Esophagus muscularis mucosa (tissue), 4 donors: Measurements from ENCODE around the gene TTL. TPM values are rescaled to one million over a fixed set of nuclear protein-coding genes. Genes with fewer than 3 reads are reported as not detected.

Experiments
- DNase-seq: peaks from one replicate; pipeline ENCODE4 v3.0.0-alpha.2; 2017; ENCODE audit errors: extremely low spot score
- H3K27ac ChIP-seq, 4 donors: fragments of 200-600 bp; sonication (generic); replicated peaks in 1 of 4; 1 replicate in 3 of 4; 2 replicates in 1 of 4; pipeline ENCODE4 v1.5.1; 2016 to 2019; ENCODE audit warnings: mild to moderate bottlenecking in 1 of 4
- H3K27me3 ChIP-seq, 4 donors: fragments of 200-600 bp; sonication (generic); one replicate each; pipeline versions ENCODE4 v1.5.1 to v1.6.0; 2016 to 2019
- H3K36me3 ChIP-seq, 4 donors: fragments of 200-600 bp; sonication (generic); one replicate each; pipeline ENCODE4 v1.5.1; 2016 to 2019
- H3K4me1 ChIP-seq, 4 donors: fragments of 200-600 bp; sonication (generic); one replicate each; pipeline ENCODE4 v1.5.1; 2016 to 2019
- H3K4me3 ChIP-seq, 4 donors: fragments of 200-600 bp; sonication (generic); 1 replicate in 2 of 4; 2 replicates in 2 of 4; pipeline ENCODE4 v1.5.1; 2016 to 2019; ENCODE audit warnings: mild to moderate bottlenecking in 4 of 4, moderate library complexity in 1 of 4
- H3K9me3 ChIP-seq, 4 donors: fragments of 200-600 bp; sonication (generic); 1 replicate in 3 of 4; 2 replicates in 1 of 4; pipeline ENCODE4 v1.5.1; 2016 to 2019
- EP300 ChIP-seq: sonication (generic); formaldehyde crosslinking; IDR thresholded peaks from one replicate; pipeline ENCODE4 v1.6.1; 2017; ENCODE audit warnings: antibody characterized with exemption
- POLR2A ChIP-seq: fragments of 450-650 bp; IDR thresholded peaks from one replicate; pipeline ENCODE4 v1.6.1; 2017; ENCODE audit warnings: antibody characterized with exemption, moderate library complexity, mild to moderate bottlenecking, low read depth
- POLR2AphosphoS5 ChIP-seq, 2 donors: sonication (generic); formaldehyde crosslinking; IDR thresholded peaks; one replicate each; pipeline ENCODE4 v1.6.1; 2017; ENCODE audit warnings: antibody characterized with exemption in 2 of 2
- WGBS: methylation state at CpG from one replicate; pipeline ENCODE4 v1.1.5; 2018; 5-methylcytosine and 5-hydroxymethylcytosine counted together
- intact Hi-C: fragments of 100-400 bp; cut with DNase I; formaldehyde crosslinking; loops from one replicate; pipeline ENCODE4 v1.15.1; 2023
- total RNA-seq, 4 donors: library from RNA; depleted of rRNA; stranded (reverse); fragments of >200 nt; gene quantifications; one replicate each; pipeline versions ENCODE4 v1.1.0 to v1.2.1, GENCODE V29; 2016
- TF ChIP-seq, protein P1 (sequence below), 3 experiments: fragments of 200-600 bp in 2 of 3; fragments of 450-650 bp in 1 of 3; sonication (generic) in 2 of 3; IDR thresholded peaks; one replicate each; pipeline ENCODE4 v1.5.1; 2017 to 2019; ENCODE audit warnings: antibody characterized with exemption in 3 of 3, mild to moderate bottlenecking in 2 of 3, moderate library complexity in 1 of 3

TTL gene
- total RNA-seq, 4 donors from 2014 or later: 25.8 to 29.2 (median 27.3) TPM

GRCh38 chr2:112583497-112584133 lies 101.7 kb downstream of the TTL start:
- peak overlapping the region; percentile 53 to 82 (median 73) for H3K4me3 ChIP-seq
- DNase-seq: no peak
- peaks cover 25 to 34% (median 28%) of the 10 kb centered on the region in 4 donors for H3K4me1 ChIP-seq
- WGBS: 54% methylated on average over 19 of the region's 19 CpGs
- TF ChIP-seq EP300 (no peak), POLR2A (no peak), POLR2AphosphoS5 (IDR thresholded peaks at IDR 0.05) (no peak)
- TF ChIP-seq, protein P1, sequence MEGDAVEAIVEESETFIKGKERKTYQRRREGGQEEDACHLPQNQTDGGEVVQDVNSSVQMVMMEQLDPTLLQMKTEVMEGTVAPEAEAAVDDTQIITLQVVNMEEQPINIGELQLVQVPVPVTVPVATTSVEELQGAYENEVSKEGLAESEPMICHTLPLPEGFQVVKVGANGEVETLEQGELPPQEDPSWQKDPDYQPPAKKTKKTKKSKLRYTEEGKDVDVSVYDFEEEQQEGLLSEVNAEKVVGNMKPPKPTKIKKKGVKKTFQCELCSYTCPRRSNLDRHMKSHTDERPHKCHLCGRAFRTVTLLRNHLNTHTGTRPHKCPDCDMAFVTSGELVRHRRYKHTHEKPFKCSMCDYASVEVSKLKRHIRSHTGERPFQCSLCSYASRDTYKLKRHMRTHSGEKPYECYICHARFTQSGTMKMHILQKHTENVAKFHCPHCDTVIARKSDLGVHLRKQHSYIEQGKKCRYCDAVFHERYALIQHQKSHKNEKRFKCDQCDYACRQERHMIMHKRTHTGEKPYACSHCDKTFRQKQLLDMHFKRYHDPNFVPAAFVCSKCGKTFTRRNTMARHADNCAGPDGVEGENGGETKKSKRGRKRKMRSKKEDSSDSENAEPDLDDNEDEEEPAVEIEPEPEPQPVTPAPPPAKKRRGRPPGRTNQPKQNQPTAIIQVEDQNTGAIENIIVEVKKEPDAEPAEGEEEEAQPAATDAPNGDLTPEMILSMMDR (IDR thresholded peaks at IDR 0.05): no peak
- peaks cover 0 to 27% (median 23%) of the 10 kb centered on the region in 4 donors for H3K36me3 ChIP-seq
- intact Hi-C loops: loop anchor here (2.0 to 5.0 kb wide), 3 partner anchors 41 to 103 kb away; partner anchors contain the start of gene POLR1B
- no peaks in the 10 kb centered on the region for H3K27me3 ChIP-seq
- H3K27ac ChIP-seq: peak overlapping the region; percentile 89 to 94 (median 92)
- no peaks in the 10 kb centered on the region for H3K9me3 ChIP-seq

GRCh38 chr2:112584134-112584890 lies 102.4 kb downstream of the TTL start, which contains the start of gene CHCHD5:
CHCHD5 (plus strand) TSS chr2:112584609; CDS start chr2:112584648, 39 bp downstream.
- peak within 1 kb of the TSS; percentile 53 to 82 (median 73) for H3K4me3 ChIP-seq
- intact Hi-C loops: loop anchor here (2.0 to 5.0 kb wide), 2 partner anchors 42 to 62 kb away; partner anchors contain the start of gene POLR1B
- DNase-seq: peak; percentile 98
- WGBS: 1% methylated on average over 32 of the region's 54 CpGs
- peaks cover 27 to 34% (median 28%) of the 10 kb centered on the region in 4 donors for H3K4me1 ChIP-seq
- peak within 1 kb of the TSS; percentile 89 to 94 (median 92) for H3K27ac ChIP-seq
- no peaks in the 10 kb centered on the region for H3K9me3 ChIP-seq
- TF ChIP-seq EP300 (no peak), POLR2A (peak; percentile 19), POLR2AphosphoS5 (IDR thresholded peaks at IDR 0.05) (peak; percentile 80 to 89)
- TF ChIP-seq, protein P1 (IDR thresholded peaks at IDR 0.05): peak; percentile 13 to 42 (median 25)
- peaks cover 0 to 34% (median 29%) of the 10 kb centered on the region in 4 donors for H3K36me3 ChIP-seq
- H3K27me3 ChIP-seq: no peaks in the 10 kb centered on the region

- Histone ChIP-seq H3K4me1 (peaks cover 27 to 34% (median 28%) of the 10 kb centered on the region in 4 donors), H3K36me3 (peaks cover 0 to 40% (median 29%) of the 10 kb centered on the region in 4 donors), H3K4me3 (peak overlapping the region; percentile 53 to 82 (median 73)), H3K27me3 (no peaks in the 10 kb centered on the region), H3K9me3 (no peaks in the 10 kb centered on the region), H3K27ac (peak overlapping the region; percentile 89 to 94 (median 92))
- intact Hi-C loops: loop anchor here (2.0 to 5.0 kb wide), 2 partner anchors 43 to 62 kb away; partner anchors contain the start of gene POLR1B
- DNase-seq: no peak
- TF ChIP-seq, protein P1 (IDR thresholded peaks at IDR 0.05): no peak
- TF ChIP-seq EP300: no peak
- TF ChIP-seq POLR2AphosphoS5 (IDR thresholded peaks at IDR 0.05): no peak
- no peak for TF ChIP-seq POLR2A
- WGBS: 64% methylated on average over 3 of the region's 3 CpGs
Measured at GRCh38 chr2:112584891-112585250, 102.9 kb downstream of the TTL start.

- Histone ChIP-seq H3K4me1 (peaks cover 27 to 34% (median 28%) of the 10 kb centered on the region in 4 donors), H3K9me3 (no peaks in the 10 kb centered on the region), H3K27me3 (no peaks in the 10 kb centered on the region), H3K4me3 (peak overlapping the region; percentile 53 to 82 (median 73)), H3K36me3 (peaks cover 0 to 44% (median 31%) of the 10 kb centered on the region in 4 donors), H3K27ac (peak overlapping the region; percentile 89 to 94 (median 92))
- no peak for DNase-seq
- TF ChIP-seq POLR2A: no peak
- TF ChIP-seq POLR2AphosphoS5 (IDR thresholded peaks at IDR 0.05): no peak
- TF ChIP-seq, protein P1 (IDR thresholded peaks at IDR 0.05): no peak
- TF ChIP-seq EP300: no peak
- intact Hi-C loops: loop anchor here (2.0 kb wide), 1 partner anchor 61 kb away; no protein-coding TSS in a partner anchor
- WGBS: 95% methylated on average over 3 of the region's 3 CpGs
Measured at GRCh38 chr2:112585400-112585799, 103.4 kb downstream of the TTL start.
